H1 (cell line): ENCODE data around the gene SRRM3. TPM values are rescaled to one million over a fixed set of nuclear protein-coding genes. Genes with fewer than 3 reads are reported as not detected.

Source experiments
- CTCF ChIA-PET: fragments of 300-600 bp; sonication (Branson Sonifier 250); formaldehyde crosslinking; loops from one replicate; lab custom pipeline; 2021; ENCODE audit not compliant: partially characterized antibody; lab: Charles Lee
- POLR2A ChIA-PET: fragments of 300-600 bp; sonication (Branson Sonifier 250); formaldehyde crosslinking; loops from one replicate; lab custom pipeline; 2021; ENCODE audit warnings: inconsistent platforms; ENCODE audit not compliant: partially characterized antibody; lab: Charles Lee
- DNase-seq, 2 experiments: peaks; one replicate each; pipeline versions ENCODE4 v3.0.0 to v3.0.0-alpha.2; 2010 to 2022; ENCODE audit warnings: low spot score in 2 of 2, low read depth in 1 of 2, mixed read lengths in 1 of 2
- FAIRE-seq: peaks from 2 replicates; lab custom pipeline; 2011; peaks lifted over from hg19 to GRCh38; lab: Jason Lieb, UNC
- H2AFZ ChIP-seq: 2 replicates; pipeline ENCODE4 v1.8.1; 2012; ENCODE audit warnings: low read length, inconsistent platforms
- H2AK5ac ChIP-seq: 2 replicates; pipeline ENCODE4 v1.6.1; 2013; ENCODE audit warnings: low read depth, low read length
- H2BK120ac ChIP-seq: replicated peaks from 2 replicates; pipeline ENCODE3; 2013; ENCODE audit warnings: low read depth, low read length, inconsistent platforms
- H2BK12ac ChIP-seq: 2 replicates; pipeline ENCODE4 v1.6.1; 2013; ENCODE audit warnings: low read depth, low read length
- H2BK15ac ChIP-seq: 2 replicates; pipeline ENCODE4 v1.6.1; 2013; ENCODE audit warnings: low read length
- H2BK20ac ChIP-seq: 2 replicates; pipeline ENCODE4 v1.6.1; 2013; ENCODE audit warnings: low read length
- H2BK5ac ChIP-seq: 2 replicates; pipeline ENCODE4 v1.6.1; 2013; ENCODE audit warnings: low read depth, low read length
- H3K14ac ChIP-seq: 2 replicates; pipeline ENCODE4 v1.6.1; 2013; ENCODE audit warnings: inconsistent platforms; ENCODE audit not compliant: insufficient read length
- H3K18ac ChIP-seq: 2 replicates; pipeline ENCODE4 v1.6.1; 2013; ENCODE audit warnings: low read length; ENCODE audit errors: extremely low read depth
- H3K23ac ChIP-seq: 2 replicates; pipeline ENCODE4 v1.6.1; 2013; ENCODE audit warnings: inconsistent platforms; ENCODE audit not compliant: insufficient read length
- H3K23me2 ChIP-seq: 2 replicates; pipeline ENCODE4 v1.6.1; 2013; ENCODE audit warnings: low read depth, low read length
- H3K27ac ChIP-seq: 2 replicates; pipeline ENCODE4 v1.6.1; 2011; ENCODE audit warnings: low read depth, low read length, inconsistent platforms
- H3K27me3 ChIP-seq, 4 experiments: replicated peaks in 1 of 4; 1 replicate in 1 of 4; 2 replicates in 3 of 4; pipeline versions ENCODE4 v1.6.1 to v1.8.1; 2011 to 2013; ENCODE audit warnings: low read length in 3 of 4, mild to moderate bottlenecking in 3 of 4, inconsistent platforms in 2 of 4, mixed read lengths in 2 of 4, moderate library complexity in 1 of 4; ENCODE audit not compliant: control insufficient read depth in 3 of 4, insufficient read depth in 3 of 4; ENCODE audit errors: extremely low read depth in 1 of 4
- H3K36me3 ChIP-seq, 4 experiments: 2 replicates each; pipeline versions ENCODE4 v1.6.1 to v1.8.1; 2011 to 2013; ENCODE audit warnings: mild to moderate bottlenecking in 4 of 4, low read length in 3 of 4, moderate library complexity in 2 of 4, control low read depth in 1 of 4, inconsistent platforms in 1 of 4; ENCODE audit not compliant: insufficient read depth in 4 of 4, control insufficient read depth in 2 of 4
- H3K4ac ChIP-seq: replicated peaks from 2 replicates; pipeline ENCODE3; 2013; ENCODE audit warnings: low read length, low read depth, mixed read lengths, inconsistent platforms; ENCODE audit not compliant: insufficient read length
- H3K4me1 ChIP-seq, 4 experiments: replicated peaks in 1 of 4; 1 replicate in 1 of 4; 2 replicates in 3 of 4; pipeline versions ENCODE4 v1.6.1 to v1.8.1; 2011 to 2013; ENCODE audit warnings: low read length in 3 of 4, inconsistent platforms in 2 of 4, mixed read lengths in 1 of 4; ENCODE audit not compliant: insufficient read depth in 4 of 4, control insufficient read depth in 3 of 4
- H3K4me2 ChIP-seq, 2 experiments: 2 replicates each; pipeline versions ENCODE4 v1.6.1 to v1.8.1; 2011 to 2013; ENCODE audit warnings: low read depth in 2 of 2, low read length in 2 of 2, control low read depth in 1 of 2, inconsistent platforms in 1 of 2, mild to moderate bottlenecking in 1 of 2; ENCODE audit not compliant: insufficient read depth in 1 of 2
- H3K4me3 ChIP-seq, 4 experiments: fragments of 200-600, 300-600 bp in 1 of 4; sonication (generic), shearing (Covaris generic), sonication (Bioruptor Twin) in 1 of 4; 2 replicates each; pipeline versions ENCODE4 v1.5.1 to v1.8.1; 2011 to 2016; ENCODE audit warnings: low read length in 4 of 4, low read depth in 3 of 4, control low read depth in 2 of 4, inconsistent platforms in 2 of 4, mild to moderate bottlenecking in 2 of 4, mixed read lengths in 1 of 4, moderate library complexity in 1 of 4; ENCODE audit not compliant: insufficient read depth in 2 of 4; ENCODE audit errors: extremely low read depth in 1 of 4
- H3K56ac ChIP-seq: replicated peaks from 2 replicates; pipeline ENCODE3; 2013; ENCODE audit warnings: low read depth, mild to moderate bottlenecking, mixed read lengths, low read length, inconsistent platforms; ENCODE audit not compliant: insufficient read length
- H3K79me1 ChIP-seq: 2 replicates; pipeline ENCODE4 v1.6.1; 2013; ENCODE audit warnings: low read depth, low read length, control low read depth
- H3K79me2 ChIP-seq, 2 experiments: 2 replicates each; pipeline versions ENCODE4 v1.6.1 to v1.8.1; 2012 to 2013; ENCODE audit warnings: low read length in 2 of 2, mild to moderate bottlenecking in 2 of 2, inconsistent platforms in 1 of 2; ENCODE audit not compliant: insufficient read depth in 2 of 2, control insufficient read depth in 1 of 2
- H3K9ac ChIP-seq, 4 experiments: replicated peaks in 1 of 4; 1 replicate in 1 of 4; 2 replicates in 3 of 4; pipeline versions ENCODE4 v1.6.1 to v1.8.1; 2011 to 2013; ENCODE audit warnings: low read depth in 3 of 4, low read length in 3 of 4, control low read depth in 2 of 4, mild to moderate bottlenecking in 2 of 4, moderate library complexity in 2 of 4, inconsistent platforms in 1 of 4; ENCODE audit errors: extremely low read depth in 1 of 4
- H3K9me3 ChIP-seq, 2 experiments: 2 replicates each; pipeline versions ENCODE4 v1.6.1 to v1.8.1; 2012 to 2013; ENCODE audit warnings: mild to moderate bottlenecking in 2 of 2, moderate library complexity in 2 of 2, control low read depth in 1 of 2, inconsistent platforms in 1 of 2, low read depth in 1 of 2, low read length in 1 of 2, mixed read lengths in 1 of 2; ENCODE audit not compliant: insufficient read depth in 2 of 2
- H4K20me1 ChIP-seq, 2 experiments: replicated peaks in 1 of 2; 2 replicates each; pipeline versions ENCODE3 to v1.8.1; 2011 to 2013; ENCODE audit warnings: inconsistent platforms in 2 of 2, low read length in 2 of 2, mild to moderate bottlenecking in 1 of 2; ENCODE audit not compliant: insufficient read depth in 2 of 2, control insufficient read depth in 1 of 2
- H4K5ac ChIP-seq: 2 replicates; pipeline ENCODE4 v1.6.1; 2013; ENCODE audit warnings: low read length, low read depth, mixed read lengths, inconsistent platforms; ENCODE audit not compliant: insufficient read length
- H4K8ac ChIP-seq: 2 replicates; pipeline ENCODE4 v1.8.0; 2013; ENCODE audit warnings: mild to moderate bottlenecking, moderate library complexity, low read length, inconsistent platforms; ENCODE audit not compliant: insufficient read depth; ENCODE audit errors: extremely low read depth
- H4K91ac ChIP-seq: replicated peaks from 2 replicates; pipeline ENCODE3; 2013; ENCODE audit warnings: low read length, mixed read lengths, inconsistent platforms; ENCODE audit not compliant: insufficient read length
- BCL11A ChIP-seq, 2 experiments: IDR thresholded peaks; one replicate each; pipeline ENCODE4 v1.6.1; 2011; ENCODE audit warnings: low read depth in 2 of 2, low read length in 2 of 2, mild to moderate bottlenecking in 2 of 2
- CEBPB ChIP-seq: IDR thresholded peaks from 2 replicates; pipeline ENCODE4 v1.6.1; 2012; ENCODE audit warnings: low read depth, low read length
- EP300 ChIP-seq, 2 experiments: IDR thresholded peaks; 1 replicate in 1 of 2; 2 replicates in 1 of 2; pipeline ENCODE4 v1.6.1; 2011 to 2012; ENCODE audit warnings: low read depth in 2 of 2, low read length in 2 of 2, mild to moderate bottlenecking in 2 of 2, borderline replicate concordance in 1 of 2, inconsistent platforms in 1 of 2, moderate library complexity in 1 of 2
- KDM4A ChIP-seq: IDR thresholded peaks from one replicate; pipeline ENCODE4 v1.7.1; 2012; ENCODE audit warnings: low read depth, mild to moderate bottlenecking, moderate library complexity, low read length, inconsistent platforms; ENCODE audit not compliant: severe bottlenecking
- WGBS, 2 experiments: shearing (Covaris generic) in 1 of 2; methylation state at CpG; one replicate each; pipeline versions ENCODE4 v1.1.6 to v1.1.7; 2013 to 2015; ENCODE audit warnings: low lambda C conversion rate in 2 of 2, mixed read lengths in 2 of 2, inconsistent platforms in 1 of 2, low coverage in 1 of 2, missing lambda C conversion rate in 1 of 2; ENCODE audit not compliant: insufficient replicate concordance in 2 of 2, insufficient coverage in 1 of 2, insufficient read length in 1 of 2; ENCODE audit errors: extremely low coverage in 1 of 2, missing lambda C conversion rate in 1 of 2; 5-methylcytosine and 5-hydroxymethylcytosine counted together
- polyA plus RNA-seq, 7 experiments: library from polyadenylated mRNA; depleted of rRNA in 3 of 7; stranded (reverse) in 5 of 7; unstranded in 2 of 7; fragments of >200 nt in 5 of 7; fragments of 200-250 nt in 2 of 7; gene quantifications; 1 replicate in 5 of 7; 2 replicates in 1 of 7; 4 replicates in 1 of 7; pipeline versions ENCODE4 v1.2.1 to v1.2.3, GENCODE V29; 2011 to 2013; ENCODE audit warnings: missing spikeins in 2 of 7, mixed read lengths in 2 of 7
- total RNA-seq: library from RNA; stranded (reverse); fragmentation: NEBNext Ultra II Directional; extraction: Animal tissue kit (Norgen Biotek cat#: 25700); gene quantifications from 2 replicates; pipeline ENCODE4 v1.2.1, GENCODE V29; 2021

SRRM3 gene
- total and polyA plus RNA-seq, 2 of the 8 experiments (the other 6 are each of a cell fraction or from before 2014, with no cell fraction given), result 10.4 to 17.4 TPM

GRCh38 chr7:76296743-76297740 is 95.3 kb downstream of the SRRM3 start:
- no peaks in the 10 kb centered on the region for H4K20me1 ChIP-seq
- peak overlapping the region; percentile 72; the same call in 1 of the 2 replicates for H2BK15ac ChIP-seq
- H3K4me2 ChIP-seq, result no peak overlapping the region
- H3K27me3 ChIP-seq, result peaks cover 0 to 5% (median 4%) of the 10 kb centered on the region in 4 experiments; a peak in 3 of 7 replicates
- H3K4ac ChIP-seq, result no peak overlapping the region
- H3K4me3 ChIP-seq, result no peak overlapping the region
- no peak overlapping the region for H2BK120ac ChIP-seq
- no peaks in the 10 kb centered on the region for H3K79me2 ChIP-seq
- ChIA-PET POLR2A (interaction anchor here (0.6 to 2.7 kb wide), 8 partner anchors 10 to 132 kb away, joined by 3 to 8 read pairs (median 4); no protein-coding TSS in a partner anchor), CTCF (interaction anchor here (0.6 to 19.4 kb wide), 8 partner anchors 11 to 119 kb away, joined by 3 to 426 read pairs (median 4); partner anchors contain the start of gene HSPB1)
- TF ChIP-seq EP300 (IDR thresholded peaks at IDR 0.05; ENCODE audit: borderline replicate concordance in 1 of 2, low read depth in 2 of 2, low read length in 2 of 2) (no peak), KDM4A (no peak), CEBPB (peak; percentile 51; the same call in 1 of the 2 replicates), BCL11A (IDR thresholded peaks at IDR 0.05; ENCODE audit: low read depth in 2 of 2, low read length in 2 of 2) (no peak)
- no peak overlapping the region for H2AK5ac ChIP-seq
- H3K79me1 ChIP-seq, result no peaks in the 10 kb centered on the region
- no peaks in the 10 kb centered on the region; the same call in 1 of the 2 replicates for H3K23me2 ChIP-seq
- peaks cover 0 to 7% (median 4%) of the 10 kb centered on the region in 4 experiments; a peak in 5 of 7 replicates for H3K4me1 ChIP-seq
- DNase-seq (no peak), FAIRE-seq (no peak)
- H4K91ac ChIP-seq, result peak overlapping the region; percentile 34
- no peak overlapping the region for H4K5ac ChIP-seq
- H3K27ac ChIP-seq, result no peak overlapping the region
- H3K36me3 ChIP-seq, result no peaks in the 10 kb centered on the region
- no peak overlapping the region for H2BK20ac ChIP-seq
- no peak overlapping the region for H3K23ac ChIP-seq
- H3K56ac ChIP-seq, result no peak overlapping the region
- H4K8ac ChIP-seq, result no peak overlapping the region
- H2BK5ac ChIP-seq, result no peak overlapping the region
- no peaks in the 10 kb centered on the region for H3K9me3 ChIP-seq
- WGBS, 2 experiments, result 84% methylated on average over 22 of the region's 22 CpGs; no CpG with 5 or more reads in 1 of the 2 experiments
- no peak overlapping the region for H2AFZ ChIP-seq
- H2BK12ac ChIP-seq, result no peak overlapping the region
- no peak overlapping the region for H3K14ac ChIP-seq
- no peak overlapping the region for H3K18ac ChIP-seq
- no peak overlapping the region for H3K9ac ChIP-seq
